Stimulated activated CD4-positive, alpha-beta T cell treated with anti-CD3 and anti-CD28 coated beads, Interleukin-4, amount 100 ng/mL, for 48 hours (primary cell): ENCODE measurements around the gene SSBP2.

ENCODE experiments used
- DNase-seq, 2 donors: peaks; one replicate each; pipeline ENCODE4 v3.0.0-alpha.2; 2020; ENCODE audit warnings: low read depth in 2 of 2

SSBP2 gene

GRCh38 chr5:81751009-81751835 is at the start of gene SSBP2:
Gene SSBP2 (minus strand): TSS chr5:81751097. CDS start chr5:81751042, 55 bp downstream.
- DNase-seq = peak; percentile 96 to 97

DNA sequence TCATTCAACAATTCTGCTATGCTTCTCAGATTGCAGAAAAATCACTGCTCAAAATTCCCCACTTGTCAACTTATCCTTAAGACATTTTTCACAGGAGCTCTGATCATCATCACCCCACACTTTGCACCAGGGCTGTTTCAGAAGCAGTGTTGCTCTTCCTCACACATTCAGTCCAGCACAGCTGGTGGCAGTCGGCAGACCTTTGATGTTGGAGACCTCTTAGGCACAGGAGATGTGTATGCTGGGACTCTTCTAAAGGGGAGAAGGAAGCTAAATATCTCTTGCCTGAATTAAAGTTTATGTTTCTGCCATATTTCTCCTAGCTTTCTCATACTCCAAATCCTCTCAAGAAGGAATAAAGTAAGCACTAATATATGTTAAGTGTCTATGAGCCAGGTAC is 44.8 kb upstream of the SSBP2 start:
- no peak for DNase-seq

GRCh38 chr5:81794226-81794625 is 43.3 kb upstream of the SSBP2 start:
- no peak for DNase-seq

- no peak for DNase-seq
Measured at GRCh38 chr5:81790336-81790735, 39.4 kb upstream of the SSBP2 start.

DNA sequence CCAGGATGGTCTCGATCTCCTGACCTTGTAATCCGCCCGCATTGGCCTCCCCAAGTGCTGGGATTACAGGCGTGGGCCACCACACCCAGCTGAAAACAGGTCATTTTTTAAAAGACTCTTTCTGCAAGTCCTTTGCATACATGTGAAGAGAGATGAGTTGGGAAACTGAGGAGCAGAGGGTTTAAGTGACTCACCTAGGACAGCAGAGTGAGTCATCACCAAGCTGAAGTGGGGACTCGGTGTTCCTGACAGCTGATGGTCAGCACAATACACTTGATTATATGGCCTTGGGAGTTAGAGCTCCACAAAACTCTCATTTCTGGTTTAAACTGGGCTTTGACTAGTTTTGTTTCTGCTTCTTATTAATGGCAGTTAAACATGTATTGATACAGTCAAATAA is 38.1 kb upstream of the SSBP2 start:
- DNase-seq = no peak

DNA sequence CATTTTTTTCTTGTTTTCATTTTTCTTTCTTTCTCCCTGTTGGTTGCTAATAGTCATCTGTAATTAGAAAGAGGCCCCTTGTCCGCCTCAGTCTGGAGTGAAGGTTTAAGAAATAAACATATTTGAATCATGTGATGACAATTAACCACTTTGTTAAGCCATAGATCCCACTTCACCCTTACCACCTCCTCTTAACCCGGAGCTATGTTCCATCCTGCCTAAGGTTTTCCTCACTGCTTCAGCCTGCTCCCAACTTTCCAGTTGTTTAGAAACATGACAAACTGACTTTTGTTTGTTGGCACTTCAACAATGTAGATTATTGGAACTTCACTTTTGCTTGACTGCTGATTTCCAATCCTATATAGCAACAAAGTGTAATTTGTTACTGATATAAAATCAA is 37.4 kb upstream of the SSBP2 start:
- DNase-seq = no peak

- DNase-seq = no peak
Measured at GRCh38 chr5:81787474-81788242, 36.8 kb upstream of the SSBP2 start.

DNA sequence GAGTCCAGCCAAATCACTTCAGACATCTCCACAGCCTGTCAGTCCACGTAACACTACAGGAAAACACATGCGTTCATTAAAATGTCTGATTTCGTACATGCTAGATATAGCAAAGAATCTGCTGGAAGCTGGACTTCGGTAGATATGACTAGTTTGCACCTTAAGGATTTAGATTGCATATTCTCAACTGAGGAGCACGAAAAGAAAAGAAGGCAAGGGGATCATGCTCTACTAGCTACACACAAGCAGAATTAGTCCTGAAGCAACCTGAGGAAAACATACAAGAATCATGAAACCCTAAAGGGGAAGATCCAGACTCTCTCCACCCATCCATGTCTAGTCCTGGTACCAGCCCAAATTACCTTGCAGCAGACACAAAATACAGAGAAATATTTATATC is 36.1 kb upstream of the SSBP2 start:
- DNase-seq = no peak

- DNase-seq = no peak
Measured at GRCh38 chr5:81786496-81786895, 35.6 kb upstream of the SSBP2 start.

DNA sequence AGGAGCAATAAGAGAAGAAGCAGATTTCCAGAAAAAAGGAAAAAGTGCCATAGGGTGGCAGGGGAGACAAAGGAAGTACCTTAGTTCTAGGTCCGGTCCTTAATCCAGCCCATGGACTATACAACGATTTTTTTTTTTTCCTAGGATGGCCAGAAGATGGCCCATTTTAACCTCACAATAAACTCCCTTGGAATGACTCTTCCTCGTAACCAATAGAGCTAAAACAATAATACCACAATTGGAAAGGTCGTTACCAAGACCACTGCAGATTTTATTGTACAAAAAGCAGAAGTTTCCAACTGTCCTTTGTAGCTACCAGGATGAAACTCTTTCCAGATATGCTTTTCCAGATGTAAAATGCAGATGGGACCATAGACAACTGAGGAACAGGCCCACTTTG is 34.4 kb upstream of the SSBP2 start:
- no peak for DNase-seq

DNA sequence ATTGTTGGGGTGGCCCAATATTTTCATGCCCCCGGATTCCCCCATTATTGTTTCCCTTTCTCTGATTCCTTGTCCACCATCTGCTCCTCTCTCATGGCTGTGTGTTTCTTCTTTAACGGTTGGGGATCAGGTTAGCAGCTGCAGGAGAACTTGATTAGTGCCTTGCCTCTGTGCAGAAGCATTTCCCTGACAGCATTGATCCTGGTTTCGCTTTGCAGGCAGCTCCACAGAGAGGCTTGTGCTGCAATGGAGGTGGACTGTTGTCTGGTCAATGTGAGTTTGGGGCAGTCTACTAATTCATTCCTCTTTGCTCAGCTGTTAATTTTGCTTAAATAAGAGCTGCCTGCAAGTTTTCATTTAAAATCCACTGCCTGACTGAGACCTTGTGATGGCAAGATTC is 32.5 kb upstream of the SSBP2 start:
- no peak for DNase-seq

DNA sequence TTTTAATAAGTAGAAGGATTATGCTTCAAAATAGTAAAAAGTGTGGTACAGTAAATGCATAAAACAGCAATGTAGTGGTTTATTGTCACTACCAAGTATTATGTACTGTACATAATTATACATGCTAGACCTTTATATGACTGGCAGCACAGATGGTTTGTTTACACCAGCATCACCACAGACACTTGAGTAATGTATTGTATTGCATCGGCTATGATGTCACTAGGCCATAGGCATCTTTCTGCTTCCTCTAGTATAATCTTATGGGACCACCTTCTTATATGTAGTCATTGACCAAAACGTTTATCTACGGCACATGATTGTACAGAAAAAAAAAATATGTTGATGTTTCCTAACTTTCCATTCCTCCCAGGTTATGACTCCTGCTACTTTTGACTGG is 31.9 kb upstream of the SSBP2 start:
- no peak for DNase-seq

GRCh38 chr5:81779916-81780266 is 29.0 kb upstream of the SSBP2 start:
- DNase-seq = no peak

DNA sequence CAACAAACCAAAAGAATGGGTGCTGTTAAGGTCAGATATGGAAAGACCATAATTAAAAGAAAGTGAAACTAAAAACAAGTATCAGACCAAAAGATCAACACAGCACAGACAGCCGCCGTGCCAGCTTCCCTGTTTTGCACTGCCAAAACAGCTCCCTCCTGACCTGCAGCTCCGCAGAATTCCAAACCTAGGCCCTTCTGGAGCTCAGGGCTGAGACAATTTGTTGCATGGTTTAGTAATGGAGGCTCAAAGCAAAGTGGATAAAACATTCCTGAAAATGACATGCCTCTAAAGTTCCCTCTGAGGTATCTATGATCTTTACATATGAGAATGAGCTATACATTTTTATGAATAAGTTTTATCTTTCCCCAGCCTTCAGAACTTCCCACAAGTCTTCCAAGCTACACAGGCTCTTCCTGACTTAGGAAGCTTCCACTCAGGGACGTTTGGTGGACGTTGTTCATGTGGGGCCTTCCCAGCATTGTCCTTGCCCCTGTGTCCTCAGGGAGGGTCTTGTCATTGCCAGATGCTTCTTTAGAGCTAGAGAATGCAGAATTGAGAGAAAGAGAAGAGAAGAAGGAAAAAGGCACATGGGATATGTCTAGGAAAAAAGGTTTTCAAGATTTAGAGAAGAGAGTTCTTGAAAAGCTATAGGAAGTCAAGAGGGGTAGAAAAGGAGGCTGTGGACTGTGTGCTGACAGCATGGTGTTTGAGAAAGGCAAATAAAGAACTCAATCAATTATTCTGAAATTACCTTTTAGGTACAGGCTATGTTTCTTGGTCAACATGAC is 28.4 kb upstream of the SSBP2 start:
- peak; percentile 8 to 12 for DNase-seq

- no peak for DNase-seq
Measured at GRCh38 chr5:81778642-81779041, 27.7 kb upstream of the SSBP2 start.

DNA sequence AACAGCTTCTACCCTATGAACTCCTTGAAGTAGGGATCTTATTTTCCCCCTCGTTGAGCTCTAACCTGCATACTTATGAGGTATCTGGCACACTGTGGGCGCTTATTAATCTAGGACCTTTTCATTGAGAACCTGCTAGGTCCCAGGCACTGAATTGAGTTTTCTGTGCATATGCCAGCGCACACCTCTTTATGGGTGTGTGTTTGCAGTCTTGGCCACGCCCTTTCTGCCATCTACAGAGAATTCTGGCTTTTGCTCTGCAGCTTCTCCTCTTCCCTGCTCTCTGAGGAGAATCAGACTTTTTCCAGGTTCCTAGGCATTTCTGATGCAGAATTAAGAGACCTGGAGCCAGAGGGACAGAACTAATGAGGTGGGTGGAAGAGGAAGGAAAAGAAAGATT is 25.4 kb upstream of the SSBP2 start:
- DNase-seq = no peak

GRCh38 chr5:81774374-81774773 is 23.5 kb upstream of the SSBP2 start:
- no peak for DNase-seq

GRCh38 chr5:81773574-81773973 is 22.7 kb upstream of the SSBP2 start:
- DNase-seq = no peak

DNA sequence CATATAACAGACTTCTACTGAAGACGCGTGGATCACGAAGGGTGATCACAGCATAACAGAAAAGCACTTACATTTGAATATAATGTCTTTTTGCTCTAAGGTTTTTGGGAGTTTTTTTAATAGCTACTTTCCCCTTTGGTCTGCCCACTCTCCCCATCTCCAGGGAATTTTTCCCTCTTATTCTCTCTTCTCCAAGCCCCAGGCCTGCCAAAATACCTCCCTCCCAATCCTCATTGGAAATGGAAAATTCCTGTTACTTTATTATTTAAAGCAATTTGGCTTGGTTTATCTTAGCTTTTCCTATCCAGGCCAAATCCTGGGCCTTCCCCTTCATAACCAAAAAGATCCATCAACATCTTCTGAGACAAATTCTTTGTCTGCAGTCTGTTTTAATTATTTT is 22.3 kb upstream of the SSBP2 start:
- DNase-seq = no peak

DNA sequence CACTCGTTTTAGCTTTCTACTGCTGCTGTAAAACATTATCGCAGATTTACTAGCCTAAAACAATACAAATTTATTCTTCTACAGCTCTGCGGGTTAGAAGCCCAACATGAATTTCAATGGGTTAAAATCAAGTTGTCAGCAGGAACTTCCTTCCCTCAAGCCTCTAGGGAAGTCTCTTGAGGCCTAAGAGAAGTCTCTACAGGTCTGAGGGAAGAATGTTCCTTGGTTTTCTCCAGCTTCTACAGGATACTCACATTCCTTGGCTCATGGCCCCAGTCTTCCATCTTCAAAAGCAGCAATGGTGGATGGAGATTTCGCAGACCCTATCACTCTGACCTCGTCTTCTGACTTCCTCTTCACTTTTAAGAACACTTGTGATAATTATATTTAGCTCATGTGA is 21.6 kb upstream of the SSBP2 start:
- no peak for DNase-seq

GRCh38 chr5:81768935-81769452 is 18.1 kb upstream of the SSBP2 start:
- DNase-seq = no peak

GRCh38 chr5:81767938-81768337 is 17.0 kb upstream of the SSBP2 start:
- DNase-seq = no peak
